HepG2 (cell line): ENCODE results near the gene GDF7. TPM values are rescaled to one million over a fixed set of nuclear protein-coding genes. Genes with fewer than 3 reads are reported as not detected.
A peak's percentile ranks its signal among the peaks of the same experiment; 100 is the strongest.

Source experiments
- ARNTL ChIP-seq: sonication (generic); formaldehyde crosslinking; IDR thresholded peaks from 2 replicates; pipeline ENCODE4 v1.4.0; 2020; ENCODE audit warnings: mild to moderate bottlenecking, missing genetic modification reagents
- ELF1 ChIP-seq: sonication (generic); formaldehyde crosslinking; IDR thresholded peaks from 2 replicates; pipeline ENCODE4 v1.4.0; 2020; ENCODE audit warnings: missing genetic modification reagents
- ESRRA ChIP-seq: sonication (generic); formaldehyde crosslinking; IDR thresholded peaks from 2 replicates; pipeline ENCODE4 v1.5.1; 2020; ENCODE audit warnings: mild to moderate bottlenecking, low read depth, missing genetic modification reagents
- FOXO4 ChIP-seq: sonication (generic); formaldehyde crosslinking; conservative IDR thresholded peaks from 2 replicates; pipeline ENCODE4 v1.8.1; 2023; ENCODE audit warnings: missing genetic modification reagents
- GPBP1L1 ChIP-seq: sonication (generic); formaldehyde crosslinking; IDR thresholded peaks from 2 replicates; pipeline ENCODE4 v1.5.0; 2020; ENCODE audit warnings: mild to moderate bottlenecking, missing genetic modification reagents
- GZF1 ChIP-seq: sonication (generic); formaldehyde crosslinking; IDR thresholded peaks from 2 replicates; pipeline ENCODE4 v1.5.1; 2020; ENCODE audit warnings: mild to moderate bottlenecking, missing genetic modification reagents
- KMT2B ChIP-seq: IDR thresholded peaks from 2 replicates; pipeline ENCODE4 v1.6.1; 2016; ENCODE audit warnings: missing genetic modification reagents, missing compliant biosample characterization
- TAF1 ChIP-seq: sonication (generic); formaldehyde crosslinking; IDR thresholded peaks from 2 replicates; pipeline ENCODE4 v1.4.0; 2020; ENCODE audit warnings: missing genetic modification reagents
- TBX2 ChIP-seq: sonication (generic); formaldehyde crosslinking; IDR thresholded peaks from 2 replicates; pipeline ENCODE4 v1.5.0; 2020; ENCODE audit warnings: missing genetic modification reagents, mild to moderate bottlenecking, borderline replicate concordance
- THYN1 ChIP-seq: sonication (generic); formaldehyde crosslinking; IDR thresholded peaks from 2 replicates; pipeline ENCODE4 v1.8.1; 2023; ENCODE audit warnings: low read depth, mild to moderate bottlenecking, moderate library complexity, missing genetic modification reagents, borderline replicate concordance
- ZBTB20 ChIP-seq: sonication (generic); formaldehyde crosslinking; IDR thresholded peaks from 2 replicates; pipeline ENCODE4 v1.8.1; 2023; ENCODE audit warnings: missing genetic modification reagents, low read depth, mild to moderate bottlenecking, borderline replicate concordance
- ZFP36L1 ChIP-seq: sonication (generic); formaldehyde crosslinking; IDR thresholded peaks from 2 replicates; pipeline ENCODE4 v1.8.0; 2022; ENCODE audit warnings: mild to moderate bottlenecking, missing genetic modification reagents, moderate library complexity
- ZNF20 ChIP-seq: sonication (generic); formaldehyde crosslinking; IDR thresholded peaks from 2 replicates; pipeline ENCODE4 v1.4.0; 2020; ENCODE audit warnings: mild to moderate bottlenecking, moderate library complexity, missing genetic modification reagents
- ZNF318 ChIP-seq: sonication (generic); formaldehyde crosslinking; IDR thresholded peaks from 2 replicates; pipeline ENCODE4 v1.4.0; 2020; ENCODE audit warnings: mild to moderate bottlenecking, missing genetic modification reagents
- ZNF564 ChIP-seq: sonication (generic); formaldehyde crosslinking; IDR thresholded peaks from 2 replicates; pipeline ENCODE4 v1.8.1; 2023; ENCODE audit warnings: mild to moderate bottlenecking, missing genetic modification reagents
- ZNF619 ChIP-seq: sonication (generic); formaldehyde crosslinking; IDR thresholded peaks from 2 replicates; pipeline ENCODE4 v1.4.0; 2020; ENCODE audit warnings: mild to moderate bottlenecking, missing genetic modification reagents
- ZSCAN29 ChIP-seq: sonication (generic); formaldehyde crosslinking; conservative IDR thresholded peaks from 2 replicates; pipeline ENCODE4 v1.4.0; 2020; ENCODE audit warnings: mild to moderate bottlenecking, missing genetic modification reagents
- ZZZ3 ChIP-seq: sonication (generic); formaldehyde crosslinking; IDR thresholded peaks from 2 replicates; pipeline ENCODE4 v1.4.0; 2020; ENCODE audit warnings: missing genetic modification reagents, mild to moderate bottlenecking, borderline replicate concordance
- polyA plus RNA-seq, 8 experiments: library from polyadenylated mRNA; depleted of rRNA in 3 of 8; stranded (reverse) in 7 of 8; unstranded in 1 of 8; fragments of >200 nt; fragmentation: Illumina TruSeq in 4 of 8; extraction: Trizol in 4 of 8; gene quantifications; 2 replicates each; pipeline versions ENCODE4 v1.2.1 to v1.2.3, GENCODE V29; 2011 to 2016; ENCODE audit warnings: low read depth in 4 of 8, missing spikeins in 1 of 8, mixed read lengths in 1 of 8; ENCODE audit not compliant: insufficient read depth in 1 of 8
- total RNA-seq, 5 experiments: library from RNA; depleted of rRNA; stranded (reverse); fragments of >200 nt; fragmentation: Illumina TruSeq; extraction: Trizol; gene quantifications; 2 replicates each; pipeline ENCODE4 v1.2.3, GENCODE V29; 2016; ENCODE audit warnings: low read depth in 1 of 5

Gene GDF7
- total and polyA plus RNA-seq, 2 of the 13 experiments (the other 11 are each of a cell fraction or from before 2014, with no cell fraction given): 1.6 to 15.0 TPM

GRCh38 chr2:20635675-20636584, 31.0 kb upstream of the GDF7 start (continued):
- TF ChIP-seq ZNF318: 0 out of 2 replicates have a peak, but pooled peaks have one; percentile 42
- peak; percentile 66 for TF ChIP-seq TBX2
- no peak for TF ChIP-seq ZNF20
- no peak for TF ChIP-seq GPBP1L1 (CRISPR knock-in tag)
- TF ChIP-seq ELF1: peak; percentile 70
- no peak for TF ChIP-seq ZNF564 (CRISPR knock-in tag)
- no peak for TF ChIP-seq ARNTL (CRISPR knock-in tag)
- no peak for TF ChIP-seq ZSCAN29 (CRISPR knock-in tag)
- peak; percentile 77 for TF ChIP-seq ZFP36L1
- no peak for TF ChIP-seq ZZZ3
- 0 out of 2 replicates have a peak, but pooled peaks have one; percentile 51 for TF ChIP-seq FOXO4 (CRISPR knock-in tag)
- TF ChIP-seq ZNF619 (CRISPR knock-in tag): peak; percentile 96; the same call in 1 of the 2 replicates
- TF ChIP-seq ZBTB20: no peak
- TF ChIP-seq TAF1 (CRISPR knock-in tag): no peak; the same call in 1 of the 2 replicates
- TF ChIP-seq KMT2B (CRISPR knock-in tag): no peak
- no peak for TF ChIP-seq GZF1
- TF ChIP-seq ESRRA (CRISPR knock-in tag): peak; percentile 81; the same call in 1 of the 2 replicates
- no peak for TF ChIP-seq THYN1 (CRISPR knock-in tag)
